Lung (tissue), 12 donors: ENCODE results near the gene QKI. TPM values are rescaled to one million over a fixed set of nuclear protein-coding genes. Genes with fewer than 3 reads are reported as not detected.
A peak's percentile ranks its signal among the peaks of the same experiment; 100 is the strongest.

Experiments
- ATAC-seq: fragments of 200-7000 bp; cut with Tn5 transposase; one replicate; pipeline ENCODE4 v1.9.1; 2020; ENCODE audit warnings: moderate number of reproducible peaks; ENCODE audit not compliant: insufficient read depth, low FRiP score
- DNase-seq, 3 donors: peaks; one replicate each; pipeline ENCODE4 v3.0.0-alpha.2; 2013 to 2017
- H3K27ac ChIP-seq, 2 donors: one replicate each; pipeline ENCODE4 v1.5.1; 2013; ENCODE audit warnings: mild to moderate bottlenecking in 2 of 2, moderate library complexity in 2 of 2, control low read depth in 1 of 2, inconsistent platforms in 1 of 2, low read depth in 1 of 2, low read length in 1 of 2
- H3K27me3 ChIP-seq, 3 donors: one replicate each; pipeline ENCODE4 v1.5.1; 2013; ENCODE audit warnings: low read length in 2 of 3; ENCODE audit not compliant: control insufficient read depth in 3 of 3, insufficient read depth in 3 of 3
- H3K36me3 ChIP-seq, 4 donors: one replicate each; pipeline ENCODE4 v1.5.1; 2013; ENCODE audit warnings: low read length in 4 of 4, mild to moderate bottlenecking in 1 of 4, moderate library complexity in 1 of 4; ENCODE audit not compliant: control insufficient read depth in 4 of 4, insufficient read depth in 4 of 4
- H3K4me1 ChIP-seq, 5 donors: one replicate each; pipeline ENCODE4 v1.5.1; 2013; ENCODE audit warnings: low read length in 5 of 5, mild to moderate bottlenecking in 2 of 5, moderate library complexity in 1 of 5; ENCODE audit not compliant: control insufficient read depth in 5 of 5, insufficient read depth in 5 of 5
- H3K4me3 ChIP-seq: one replicate; pipeline ENCODE4 v1.5.1; 2013; ENCODE audit warnings: mild to moderate bottlenecking, control low read depth, moderate library complexity
- H3K9ac ChIP-seq, 2 donors: one replicate each; pipeline ENCODE4 v1.5.1; 2013; ENCODE audit warnings: low read length in 2 of 2, control low read depth in 1 of 2; ENCODE audit not compliant: insufficient read depth in 1 of 2
- H3K9me3 ChIP-seq, 4 donors: one replicate each; pipeline ENCODE4 v1.5.1; 2013; ENCODE audit warnings: low read length in 3 of 4, mild to moderate bottlenecking in 1 of 4, moderate library complexity in 1 of 4; ENCODE audit not compliant: control insufficient read depth in 4 of 4, insufficient read depth in 3 of 4
- CTCF ChIP-seq: IDR thresholded peaks from 2 replicates; pipeline ENCODE4 v1.5.1; 2012; ENCODE audit warnings: mild to moderate bottlenecking; ENCODE audit errors: control extremely low read depth, extremely low read depth
- WGBS, 2 donors: extraction: QIAGEN DNeasy Blood & Tissue Kit; methylation state at CpG; one replicate each; pipeline ENCODE4 v1.1.7; 2013; 5-methylcytosine and 5-hydroxymethylcytosine counted together
- polyA plus RNA-seq, 2 donors: library from polyadenylated mRNA; stranded (reverse); fragments of 200-250 nt; gene quantifications; one replicate each; pipeline ENCODE4 v1.2.1, GENCODE V29; 2013
- total RNA-seq, 2 donors: library from RNA; depleted of rRNA in 1 of 2; stranded (reverse); fragments of >200 nt in 1 of 2; gene quantifications; one replicate each; pipeline ENCODE4 v1.2.1, GENCODE V29; 2014 to 2021
- donor health status: control.
- donor health status: control.
- donor health status: Bipolar disorder and iron deficiency.
- donor health status: healthy.
- donor health status: DM: yes; HTN: yes; CAD: no.

Gene QKI
- total and polyA plus RNA-seq, 4 donors: 20.6 to 228 (median 114) TPM

GRCh38 chr6:163412341-163412740 lies 2.2 kb upstream of the QKI start:
- no peak overlapping the region for H3K4me3 ChIP-seq
- no peak for ATAC-seq
- 17 to 24% methylated on average over 1 of the region's 1 CpG for WGBS, 2 donors
- H3K9me3 ChIP-seq: no peaks in the 10 kb centered on the region
- peak in 1 of 3 donors; percentile 29 for DNase-seq
- H3K27me3 ChIP-seq: no peaks in the 10 kb centered on the region
- H3K27ac ChIP-seq: peak overlapping the region in 1 of 2 donors; percentile 100
- peaks cover 0 to 11% (median 0%) of the 10 kb centered on the region in 5 donors for H3K4me1 ChIP-seq
- peak overlapping the region; percentile 89 to 99 for H3K9ac ChIP-seq
- H3K36me3 ChIP-seq: peaks cover 0 to 4% (median 0%) of the 10 kb centered on the region in 4 donors
- TF ChIP-seq CTCF: no peak

DNA sequence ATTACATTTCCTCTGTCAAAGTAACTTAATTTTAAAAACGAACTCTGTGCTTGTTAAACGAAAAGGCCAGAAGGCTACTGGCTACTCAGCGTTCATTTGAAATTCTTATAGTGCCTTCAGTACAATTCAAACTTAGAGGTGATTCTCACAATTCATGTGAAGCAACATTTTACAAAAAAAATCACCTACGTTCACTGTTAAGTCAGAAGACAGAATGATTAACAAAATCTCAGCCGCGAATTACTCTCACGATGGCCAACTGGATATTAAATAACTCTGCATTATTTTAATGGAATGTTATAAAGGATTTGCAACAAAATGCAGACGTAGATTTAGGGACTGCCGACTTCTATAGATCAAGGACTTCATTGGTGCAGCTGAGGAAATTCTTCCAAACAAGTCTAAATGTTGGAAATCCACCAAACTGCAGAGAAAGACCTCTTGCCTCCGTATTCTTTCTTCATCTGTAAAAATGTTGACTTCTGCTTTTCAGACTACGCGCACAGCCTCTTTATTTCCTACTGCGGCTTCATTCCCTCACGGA lies 1.6 kb upstream of the QKI start:
- Histone ChIP-seq H3K36me3 (peaks cover 0 to 4% (median 0%) of the 10 kb centered on the region in 4 donors), H3K9ac (peak overlapping the region; percentile 89 to 99), H3K9me3 (no peaks in the 10 kb centered on the region), H3K27ac (peak overlapping the region; percentile 99 to 100), H3K4me3 (peak overlapping the region; percentile 74), H3K4me1 (peaks cover 0 to 17% (median 0%) of the 10 kb centered on the region in 5 donors), H3K27me3 (no peaks in the 10 kb centered on the region)
- peak in 2 of 3 donors; percentile 84 to 89 for DNase-seq
- 1 to 4% methylated on average over 14 of the region's 14 CpGs for WGBS, 2 donors
- no peak for ATAC-seq
- TF ChIP-seq CTCF: no peak

GRCh38 chr6:163413345-163414116 lies 987 bp upstream of the QKI start:
- WGBS, 2 donors: 0% methylated on average over 80 to 109 of the region's 109 CpGs
- DNase-seq: peak; percentile 95 to 97 (median 96)
- Histone ChIP-seq H3K9me3 (no peaks in the 10 kb centered on the region), H3K27ac (peak overlapping the region; percentile 99 to 100), H3K4me1 (peaks cover 0 to 23% (median 0%) of the 10 kb centered on the region in 5 donors), H3K27me3 (no peaks in the 10 kb centered on the region), H3K4me3 (peak overlapping the region; percentile 74), H3K36me3 (peaks cover 0 to 4% (median 0%) of the 10 kb centered on the region in 4 donors), H3K9ac (peak overlapping the region; percentile 89 to 99)
- TF ChIP-seq CTCF: no peak
- ATAC-seq: peak; percentile 96
